HepG2 (cell line): ENCODE measurements around the gene ADCY1. TPM values are rescaled to one million over a fixed set of nuclear protein-coding genes. Genes with fewer than 3 reads are reported as not detected.

Source experiments
- ATAC-seq: fragments of 200-7000 bp; cut with Tn5 transposase; 3 replicates; pipeline ENCODE4 v1.9.1; 2020; ENCODE audit warnings: mild to moderate bottlenecking, moderate library complexity
- BruUV-seq: library from RNA; stranded (reverse); fragments of 400-500 nt; replicated peaks from 2 replicates; lab custom pipeline; 2021; lab: Mats Ljungman, UMichigan
- CTCF ChIA-PET: fragments of 300-600 bp; formaldehyde crosslinking; extraction: SDS; loops from one replicate; lab custom pipeline; 2021; ENCODE audit warnings: low total read pairs, inconsistent platforms, low intra/inter-chr PET ratio; lab: Yijun Ruan, JAX
- POLR2A ChIA-PET: fragments of 350-600 bp; sonication (Branson Sonifier 250); formaldehyde crosslinking; loops from one replicate; lab custom pipeline; 2020; ENCODE audit warnings: antibody characterized with exemption, inconsistent platforms; lab: Yijun Ruan, JAX
- DNase-seq: peaks from one replicate; pipeline ENCODE4 v3.0.0-alpha.2; 2015; ENCODE audit warnings: low spot score
- FAIRE-seq: peaks from 3 replicates; lab custom pipeline; 2011; peaks lifted over from hg19 to GRCh38; lab: Jason Lieb, UNC
- H2AFZ ChIP-seq: one replicate; pipeline ENCODE4 v1.6.1; 2011; ENCODE audit warnings: low read length, inconsistent platforms
- H3K27ac ChIP-seq: fragments of 300-600 bp; 3 replicates; pipeline ENCODE4 v1.8.0; 2011; ENCODE audit warnings: mixed run types, mild to moderate bottlenecking, mixed read lengths, low read length, inconsistent platforms; ENCODE audit not compliant: insufficient read depth; ENCODE audit errors: extremely low read length
- H3K27me3 ChIP-seq, 2 experiments: fragments of 200-600 bp in 1 of 2; 2 replicates in 1 of 2; 3 replicates in 1 of 2; pipeline versions ENCODE4 v1.6.0 to v1.8.0; 2011; ENCODE audit warnings: low read length in 2 of 2, mild to moderate bottlenecking in 2 of 2, moderate library complexity in 2 of 2, inconsistent platforms in 1 of 2; ENCODE audit not compliant: insufficient read depth in 2 of 2, control insufficient read depth in 1 of 2
- H3K36me3 ChIP-seq, 2 experiments: fragments of 200-600 bp in 1 of 2; replicated peaks in 1 of 2; 2 replicates in 1 of 2; 3 replicates in 1 of 2; pipeline versions ENCODE4 v1.5.1 to v1.8.0; 2011; ENCODE audit warnings: low read length in 2 of 2, inconsistent platforms in 1 of 2; ENCODE audit not compliant: insufficient read depth in 2 of 2, control insufficient read depth in 1 of 2
- H3K4me1 ChIP-seq: 2 replicates; pipeline ENCODE4 v1.5.1; 2012; ENCODE audit warnings: low read length, inconsistent platforms; ENCODE audit not compliant: insufficient read depth
- H3K4me2 ChIP-seq: 2 replicates; pipeline ENCODE4 v1.6.0; 2011; ENCODE audit warnings: low read depth, low read length, inconsistent platforms
- H3K4me3 ChIP-seq, 3 experiments: fragments of 200-600 bp in 1 of 3; sonication (generic), shearing (Covaris generic) in 1 of 3; replicated peaks in 1 of 3; 2 replicates each; pipeline ENCODE4 v1.5.1; 2011 to 2016; ENCODE audit warnings: low read length in 3 of 3, inconsistent platforms in 2 of 3, low read depth in 2 of 3, mild to moderate bottlenecking in 2 of 3, control low read depth in 1 of 3, mixed read lengths in 1 of 3; ENCODE audit not compliant: insufficient read depth in 1 of 3
- H3K79me2 ChIP-seq: one replicate; pipeline ENCODE4 v1.6.1; 2011; ENCODE audit warnings: low read length, inconsistent platforms; ENCODE audit not compliant: insufficient read depth
- H3K9ac ChIP-seq: 2 replicates; pipeline ENCODE4 v1.6.0; 2011; ENCODE audit warnings: mild to moderate bottlenecking, low read depth, low read length, inconsistent platforms; ENCODE audit not compliant: insufficient read depth
- H3K9me3 ChIP-seq: 2 replicates; pipeline ENCODE4 v1.5.1; 2012; ENCODE audit warnings: mild to moderate bottlenecking, low read length
- H4K20me1 ChIP-seq: 2 replicates; pipeline ENCODE4 v1.6.0; 2011; ENCODE audit warnings: inconsistent platforms, mild to moderate bottlenecking, low read length, moderate library complexity; ENCODE audit not compliant: insufficient read depth
- CENPX ChIP-seq: sonication (generic); formaldehyde crosslinking; IDR thresholded peaks from 2 replicates; pipeline ENCODE4 v1.9.0; 2021; ENCODE audit warnings: mild to moderate bottlenecking, missing genetic modification reagents, moderate library complexity
- KDM4B ChIP-seq: sonication (generic); formaldehyde crosslinking; IDR thresholded peaks from 2 replicates; pipeline ENCODE4 v1.4.0; 2020; ENCODE audit warnings: missing genetic modification reagents
- MXD1 ChIP-seq: sonication (generic); formaldehyde crosslinking; IDR thresholded peaks from 2 replicates; pipeline ENCODE4 v1.4.0; 2020; ENCODE audit warnings: mild to moderate bottlenecking, missing genetic modification reagents
- NR2F6 ChIP-seq, 2 experiments: IDR thresholded peaks; 2 replicates each; pipeline ENCODE4 v1.6.1; 2016; ENCODE audit warnings: antibody characterized with exemption in 1 of 2, mild to moderate bottlenecking in 1 of 2
- ZBTB1 ChIP-seq: sonication (generic); formaldehyde crosslinking; IDR thresholded peaks from 2 replicates; pipeline ENCODE4 v1.4.0; 2020; ENCODE audit warnings: missing genetic modification reagents, borderline replicate concordance
- ZBTB21 ChIP-seq: sonication (generic); formaldehyde crosslinking; IDR thresholded peaks from 2 replicates; pipeline ENCODE4 v1.4.0; 2020; ENCODE audit warnings: missing genetic modification reagents
- ZBTB39 ChIP-seq: sonication (generic); formaldehyde crosslinking; IDR thresholded peaks from 2 replicates; pipeline ENCODE4 v1.5.0; 2020; ENCODE audit warnings: missing genetic modification reagents
- ZNF335 ChIP-seq: sonication (generic); formaldehyde crosslinking; IDR thresholded peaks from 2 replicates; pipeline ENCODE4 v1.4.0; 2020; ENCODE audit warnings: missing genetic modification reagents
- ZNF713 ChIP-seq: sonication (generic); formaldehyde crosslinking; IDR thresholded peaks from 2 replicates; pipeline ENCODE4 v1.4.0; 2020; ENCODE audit warnings: mild to moderate bottlenecking, missing genetic modification reagents
- ZNF746 ChIP-seq: sonication (generic); formaldehyde crosslinking; IDR thresholded peaks from 2 replicates; pipeline ENCODE4 v1.8.0; 2022; ENCODE audit warnings: mild to moderate bottlenecking, missing genetic modification reagents
- ZUFSP ChIP-seq: sonication (generic); formaldehyde crosslinking; IDR thresholded peaks from 2 replicates; pipeline ENCODE4 v1.9.0; 2021; ENCODE audit warnings: missing genetic modification reagents, mild to moderate bottlenecking, borderline replicate concordance
- WGBS: methylation state at CpG from one replicate; pipeline ENCODE4 v1.1.6; 2017; ENCODE audit warnings: low lambda C conversion rate; 5-methylcytosine and 5-hydroxymethylcytosine counted together
- in situ Hi-C: cut with HindIII; loops from 2 replicates; pipeline ENCODE4 v1.10.0; 2017; ENCODE audit warnings: low pct_unique_long_range_greater_than_20kb; ENCODE audit not compliant: extremely low pct_ligation_motif_present
- intact Hi-C: fragments of 100-400 bp; cut with micrococcal nuclease; formaldehyde crosslinking; loops from one replicate; pipeline ENCODE4 v1.10.0; 2022; ENCODE audit not compliant: unreplicated experiment
- polyA plus RNA-seq, 8 experiments: library from polyadenylated mRNA; depleted of rRNA in 3 of 8; stranded (reverse) in 7 of 8; unstranded in 1 of 8; fragments of >200 nt; fragmentation: Illumina TruSeq in 4 of 8; extraction: Trizol in 4 of 8; gene quantifications; 2 replicates each; pipeline versions ENCODE4 v1.2.1 to v1.2.3, GENCODE V29; 2011 to 2016; ENCODE audit warnings: low read depth in 4 of 8, missing spikeins in 1 of 8, mixed read lengths in 1 of 8; ENCODE audit not compliant: insufficient read depth in 1 of 8
- total RNA-seq, 5 experiments: library from RNA; depleted of rRNA; stranded (reverse); fragments of >200 nt; fragmentation: Illumina TruSeq; extraction: Trizol; gene quantifications; 2 replicates each; pipeline ENCODE4 v1.2.3, GENCODE V29; 2016; ENCODE audit warnings: low read depth in 1 of 5

Gene ADCY1
- total and polyA plus RNA-seq, 2 of the 13 experiments (the other 11 are each of a cell fraction or from before 2014, with no cell fraction given): 0.80 to 1.2 TPM

- intact Hi-C loops: no loop called here
- Histone ChIP-seq H3K9me3 (0 out of 2 replicates have a peak, but pooled peaks cover 3% of the 10 kb centered on the region), H3K9ac (no peak overlapping the region), H4K20me1 (no peaks in the 10 kb centered on the region), H3K36me3 (no peaks in the 10 kb centered on the region), H3K27ac (no peak overlapping the region), H3K4me1 (peaks cover 16% of the 10 kb centered on the region), H2AFZ (no peak overlapping the region), H3K4me3 (no peak overlapping the region), H3K79me2 (no peaks in the 10 kb centered on the region), H3K4me2 (no peak overlapping the region)
- ATAC-seq (no peak), DNase-seq (no peak)
- no TSS peak for BruUV-seq
- ChIA-PET POLR2A (no interaction called here), CTCF (no interaction called here)
- TF ChIP-seq ZBTB1 (CRISPR knock-in tag) (no peak), ZUFSP (no peak), KDM4B (no peak), NR2F6 (IDR thresholded peaks at IDR 0.05) (no peak), NR2F6 (CRISPR knock-in tag; IDR thresholded peaks at IDR 0.05) (no peak)
- TF ChIP-seq, all 625 proteins: peak for 0
- WGBS: 80% methylated on average over 8 of the region's 9 CpGs
- in situ Hi-C loops: no loop called here
- peaks cover 0 to 4% of the 10 kb centered on the region in 2 experiments; a peak in 1 of 5 replicates for H3K27me3 ChIP-seq
- FAIRE-seq: no peak
Observed at GRCh38 chr7:45677311-45677900, 103.2 kb downstream of the ADCY1 start.

- DNase-seq (no peak), ATAC-seq (no peak), FAIRE-seq (no peak)
- H3K9ac ChIP-seq: no peak overlapping the region
- no peak overlapping the region for H3K4me2 ChIP-seq
- WGBS: 68% methylated on average over 4 of the region's 4 CpGs
- no peaks in the 10 kb centered on the region for H3K36me3 ChIP-seq
- H3K9me3 ChIP-seq: no peaks in the 10 kb centered on the region
- TF ChIP-seq ZNF713 (CRISPR knock-in tag): no peak
- TF ChIP-seq ZNF335: no peak
- no peak for TF ChIP-seq ZBTB39 (CRISPR knock-in tag)
- no peak for TF ChIP-seq MXD1 (CRISPR knock-in tag)
- TF ChIP-seq CENPX (CRISPR knock-in tag): no peak
- TF ChIP-seq ZNF746: no peak
- TF ChIP-seq ZBTB21 (CRISPR knock-in tag): no peak
- no peak overlapping the region for H3K27ac ChIP-seq
- H3K79me2 ChIP-seq: no peaks in the 10 kb centered on the region
- H2AFZ ChIP-seq: no peak overlapping the region
- H3K27me3 ChIP-seq: peaks cover 0 to 5% of the 10 kb centered on the region in 2 experiments; a peak in 1 of 5 replicates
- peaks cover 16% of the 10 kb centered on the region for H3K4me1 ChIP-seq
- no peak overlapping the region for H3K4me3 ChIP-seq
- CTCF ChIA-PET: no interaction called here
- POLR2A ChIA-PET: no interaction called here
- no TSS peak for BruUV-seq
- in situ Hi-C loops (no loop called here), intact Hi-C loops (no loop called here)
- no peaks in the 10 kb centered on the region for H4K20me1 ChIP-seq
Observed at GRCh38 chr7:45679516-45679915, 105.3 kb downstream of the ADCY1 start.
